ENCODE measurements around the gene ACVR1B.

Gene ACVR1B

GRCh38 chr12:51942501-51943000 lies 8.9 kb upstream of the ACVR1B start:
- in situ Hi-C loops (cut with MboI; ENCODE audit: low sequenced_read_pairs), result no loop called here

DNA sequence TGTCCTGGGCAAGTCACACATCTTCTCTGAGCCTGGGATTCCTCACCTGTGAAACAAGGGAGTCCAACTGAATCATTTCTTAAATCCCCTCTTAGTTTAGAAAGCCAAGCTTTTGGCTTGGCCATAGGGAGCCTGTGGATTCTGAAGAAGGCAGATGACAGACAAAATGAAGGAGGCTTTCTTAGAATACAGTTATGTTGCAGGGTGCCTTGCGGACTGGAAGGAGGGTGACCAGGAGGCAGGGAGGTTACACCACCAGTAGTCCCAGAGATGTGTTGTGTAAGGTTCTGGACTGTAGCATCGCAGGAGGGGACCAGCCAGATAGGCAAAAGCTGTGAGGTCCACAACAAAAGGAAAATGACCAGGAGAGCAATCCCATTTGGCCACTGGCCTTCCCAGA lies 8.2 kb upstream of the ACVR1B start:
- in situ Hi-C loops (cut with MboI; ENCODE audit: low sequenced_read_pairs), result no loop called here

- in situ Hi-C loops (cut with MboI; ENCODE audit: low sequenced_read_pairs), result no loop called here
These were observed 6.8 kb upstream of the ACVR1B start for GRCh38 chr12:51944608-51945233.

- in situ Hi-C loops (cut with MboI; ENCODE audit: low sequenced_read_pairs), result no loop called here
These were observed 4.1 kb upstream of the ACVR1B start for GRCh38 chr12:51947246-51947996.

DNA sequence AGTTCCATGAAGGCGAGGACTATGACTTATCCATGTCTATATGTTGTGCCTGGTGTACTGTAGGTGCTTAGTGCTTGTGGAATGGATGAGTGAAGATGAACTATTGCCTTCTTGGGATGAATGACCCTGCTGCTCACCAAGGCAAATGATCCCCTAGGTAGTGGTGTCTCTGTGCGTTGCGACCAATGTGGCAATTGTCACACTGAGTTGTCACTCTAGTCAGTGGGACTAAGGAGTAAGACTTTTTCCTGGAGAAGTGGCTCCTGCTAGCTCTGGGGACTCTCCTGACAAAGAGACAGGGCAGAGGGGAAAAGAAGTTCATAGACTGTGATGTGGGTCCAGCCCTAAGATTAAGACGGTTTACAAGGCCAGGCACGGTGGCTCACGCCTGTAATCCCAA lies 3.4 kb upstream of the ACVR1B start:
- in situ Hi-C loops (cut with MboI; ENCODE audit: low sequenced_read_pairs), result no loop called here

DNA sequence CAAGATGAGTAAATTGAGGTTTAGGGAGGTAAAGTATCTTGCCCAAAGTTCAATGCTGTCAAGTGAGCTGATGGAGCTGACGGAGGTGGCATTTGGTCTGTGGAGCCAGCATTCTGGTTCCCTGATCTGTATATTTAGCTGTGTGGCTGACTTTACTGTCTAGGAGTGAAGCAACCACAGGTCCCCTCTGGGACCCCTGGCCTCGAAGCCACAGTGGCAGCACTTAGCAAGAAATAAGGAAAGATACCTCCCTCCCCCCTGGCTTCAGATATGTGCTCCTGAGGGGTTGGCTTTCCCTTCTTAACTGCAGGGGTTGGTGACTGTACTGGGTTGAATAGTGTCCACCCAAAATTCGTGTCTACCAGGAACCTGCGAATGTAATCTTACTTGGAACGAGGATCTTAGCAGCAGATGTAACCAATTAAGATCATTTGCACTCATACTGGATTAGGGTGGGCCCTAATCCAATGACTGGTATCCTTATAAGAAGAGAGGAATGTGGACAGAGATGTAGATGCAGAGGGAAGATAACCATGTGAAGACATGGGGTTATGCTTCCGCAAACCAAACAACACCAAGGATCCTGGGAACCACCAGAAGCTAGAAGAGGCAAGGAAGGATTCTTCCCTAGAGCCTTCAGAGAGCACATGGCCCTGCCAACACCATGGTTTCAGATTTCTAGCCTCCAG lies 2.0 kb upstream of the ACVR1B start:
- in situ Hi-C loops (cut with MboI; ENCODE audit: low sequenced_read_pairs), result no loop called here

GRCh38 chr12:51950682-51951198 lies 759 bp upstream of the ACVR1B start:
- in situ Hi-C loops (cut with MboI; ENCODE audit: low sequenced_read_pairs), result no loop called here

GRCh38 chr12:51951843-51952722 lies 584 bp downstream of the ACVR1B start:
- in situ Hi-C loops (cut with MboI; ENCODE audit: low sequenced_read_pairs), result no loop called here

DNA sequence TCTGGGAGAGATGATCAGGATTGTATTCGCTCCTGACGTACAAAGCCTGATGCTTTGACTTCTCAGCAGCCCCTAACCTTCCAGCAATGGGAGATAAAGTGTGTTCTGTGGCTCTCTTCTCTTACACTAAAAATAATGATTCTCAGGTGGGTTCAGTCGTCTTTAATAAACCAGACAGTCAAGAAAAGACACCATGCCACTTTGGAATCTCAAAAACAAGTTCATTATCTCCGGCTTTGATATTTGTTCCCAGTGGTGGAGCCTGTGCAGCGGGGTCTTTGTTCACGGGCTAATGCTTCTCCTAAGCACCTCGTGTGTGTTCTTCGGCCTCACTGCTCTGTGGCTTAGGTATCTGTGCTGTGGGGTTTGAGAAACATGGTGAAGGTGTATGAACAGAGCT lies 1.6 kb downstream of the ACVR1B start:
- in situ Hi-C loops (cut with MboI; ENCODE audit: low sequenced_read_pairs), result no loop called here

- in situ Hi-C loops (cut with MboI; ENCODE audit: low sequenced_read_pairs), result no loop called here
These were observed 2.4 kb downstream of the ACVR1B start for GRCh38 chr12:51953864-51954263.

DNA sequence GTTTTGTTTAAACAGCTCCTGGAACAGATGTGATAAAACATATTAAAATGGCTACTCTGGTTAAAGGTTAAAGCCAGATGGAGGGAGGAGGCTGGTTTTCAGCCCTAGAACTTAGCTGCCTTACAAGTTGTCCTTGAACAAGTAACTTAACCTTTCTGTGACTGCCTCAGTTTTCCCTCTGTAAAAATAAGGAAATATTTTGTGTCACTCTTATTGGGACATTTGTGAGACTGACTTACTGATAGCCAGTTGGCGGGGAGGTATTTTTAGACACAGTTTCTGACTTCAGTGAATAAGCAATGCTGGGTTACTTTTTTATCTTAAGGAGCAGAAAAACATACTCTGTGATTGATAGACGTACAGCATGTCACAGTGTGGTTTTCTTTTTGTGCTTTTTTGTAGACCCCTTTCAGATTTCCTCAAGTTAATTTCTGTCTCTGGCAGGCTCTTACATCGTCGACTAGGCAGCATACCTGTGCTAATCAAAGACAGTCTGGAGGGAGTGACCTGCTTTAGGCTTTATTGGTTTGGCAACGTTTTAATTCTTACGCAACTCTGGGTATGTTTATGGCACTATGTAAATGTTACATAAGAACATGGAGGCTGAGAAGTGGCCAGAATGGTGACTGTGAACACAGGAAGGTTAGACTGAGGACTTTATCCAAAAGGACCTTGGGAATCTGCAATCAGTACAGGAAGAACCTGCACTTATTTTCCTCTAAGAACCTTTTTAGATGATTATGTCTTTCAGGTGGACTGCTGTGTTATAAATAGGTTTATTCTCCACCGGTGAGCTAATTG lies 3.3 kb downstream of the ACVR1B start:
- in situ Hi-C loops (cut with MboI; ENCODE audit: low sequenced_read_pairs), result no loop called here

DNA sequence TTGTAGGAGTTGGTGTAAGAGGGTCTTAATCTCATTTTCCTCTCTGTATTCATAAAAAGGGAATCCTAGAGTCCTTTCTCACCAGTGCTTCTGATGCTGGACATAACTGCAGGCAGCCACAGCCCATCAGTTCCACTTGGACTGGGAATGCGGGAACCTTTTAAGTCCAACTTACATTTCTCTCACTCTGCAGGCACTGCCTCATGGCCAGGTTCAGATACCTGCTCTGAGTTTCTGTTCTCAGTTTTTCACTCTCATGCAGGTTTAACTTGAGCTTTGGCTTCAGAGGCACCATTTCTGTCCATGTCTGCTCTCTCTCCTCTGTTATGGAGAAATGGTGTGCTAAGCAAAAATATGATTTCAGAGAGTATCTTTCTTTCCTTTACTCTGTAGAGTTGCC lies 4.2 kb downstream of the ACVR1B start:
- in situ Hi-C loops (cut with MboI; ENCODE audit: low sequenced_read_pairs), result no loop called here

- in situ Hi-C loops (cut with MboI; ENCODE audit: low sequenced_read_pairs), result no loop called here
These were observed 7.0 kb downstream of the ACVR1B start for GRCh38 chr12:51958542-51958941.

DNA sequence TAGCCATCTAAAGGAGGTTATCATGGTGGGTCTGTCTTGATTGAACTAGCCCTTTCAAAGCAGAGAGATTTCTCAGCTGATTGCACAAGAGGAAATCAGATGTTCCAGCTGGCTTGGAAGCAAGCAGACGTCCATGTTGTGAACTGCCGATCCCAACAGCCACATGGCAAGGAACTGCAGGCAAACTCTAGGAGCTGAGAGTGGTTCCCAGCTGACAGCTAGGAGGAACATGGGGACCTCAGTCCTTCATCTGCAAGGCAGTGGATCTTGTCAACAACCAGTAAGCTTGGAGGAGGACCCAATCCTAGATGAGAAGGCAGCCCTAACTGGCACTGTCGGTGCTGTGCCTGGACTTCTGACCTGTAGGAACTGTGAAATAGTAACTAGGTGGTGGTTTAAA lies 7.7 kb downstream of the ACVR1B start:
- in situ Hi-C loops (cut with MboI; ENCODE audit: low sequenced_read_pairs), result no loop called here

DNA sequence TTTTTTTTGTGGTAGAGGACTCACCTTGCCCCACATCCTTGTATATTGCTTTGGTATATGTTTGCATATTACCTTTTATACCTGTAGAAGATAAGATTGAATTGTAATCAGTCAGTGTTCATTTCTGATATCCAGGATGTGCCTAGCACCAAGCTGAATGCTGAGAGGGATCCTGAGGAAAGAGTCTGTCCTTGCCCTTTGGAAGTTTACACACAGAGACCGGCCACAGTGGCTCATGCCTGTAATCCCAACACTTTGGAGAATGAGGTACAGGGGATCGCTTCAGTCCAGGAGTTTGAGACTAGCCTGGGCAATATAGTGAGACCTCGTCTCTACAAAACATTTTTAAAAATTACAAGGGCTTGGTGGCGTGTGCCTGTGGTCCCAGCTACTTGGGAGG lies 8.4 kb downstream of the ACVR1B start:
- in situ Hi-C loops (cut with MboI; ENCODE audit: low sequenced_read_pairs), result no loop called here

DNA sequence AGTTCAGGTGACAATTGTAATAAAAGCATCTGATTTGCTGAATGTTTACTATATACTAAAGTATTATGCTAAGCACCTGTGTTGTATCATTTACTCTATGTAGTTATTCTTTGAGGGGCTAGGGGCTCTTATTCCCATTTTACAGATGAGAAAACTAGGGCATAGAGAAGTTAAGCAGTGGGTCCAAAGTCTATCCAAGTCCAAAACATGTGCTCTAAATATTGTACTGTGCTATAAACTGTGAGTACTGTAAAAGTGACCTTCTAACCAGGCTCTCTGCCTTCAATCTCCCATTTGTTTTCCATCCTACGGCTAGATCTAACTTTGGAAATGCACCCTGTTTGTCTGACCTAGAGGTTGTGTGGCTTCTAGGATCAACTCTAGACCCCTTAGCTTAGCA lies 9.0 kb downstream of the ACVR1B start:
- in situ Hi-C loops (cut with MboI; ENCODE audit: low sequenced_read_pairs), result no loop called here

DNA sequence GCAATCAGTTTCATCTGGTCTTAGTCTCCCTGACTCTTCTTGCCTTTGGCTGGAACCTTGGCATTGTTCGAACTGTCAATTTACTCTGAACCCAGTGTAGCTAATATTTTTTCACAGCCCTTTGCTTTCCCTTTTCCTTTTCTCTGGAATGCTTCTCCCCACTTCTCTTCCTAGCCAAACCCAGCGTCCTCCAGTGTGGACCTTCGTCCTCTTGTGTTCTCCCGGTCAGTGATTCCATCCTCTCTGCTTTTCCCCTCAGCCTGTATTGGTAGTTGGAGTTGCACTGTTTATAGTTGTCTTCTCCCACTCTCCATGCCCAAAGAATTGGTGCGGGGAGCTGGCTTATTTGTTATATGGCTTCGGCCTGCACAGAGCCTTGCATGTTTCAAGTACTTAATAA lies 9.4 kb downstream of the ACVR1B start:
- in situ Hi-C loops (cut with MboI; ENCODE audit: low sequenced_read_pairs), result no loop called here

- in situ Hi-C loops (cut with MboI; ENCODE audit: low sequenced_read_pairs), result no loop called here
These were observed 10.3 kb downstream of the ACVR1B start for GRCh38 chr12:51961834-51962233.

GRCh38 chr12:51962737-51963136 lies 11.2 kb downstream of the ACVR1B start:
- in situ Hi-C loops (cut with MboI; ENCODE audit: low sequenced_read_pairs), result no loop called here

DNA sequence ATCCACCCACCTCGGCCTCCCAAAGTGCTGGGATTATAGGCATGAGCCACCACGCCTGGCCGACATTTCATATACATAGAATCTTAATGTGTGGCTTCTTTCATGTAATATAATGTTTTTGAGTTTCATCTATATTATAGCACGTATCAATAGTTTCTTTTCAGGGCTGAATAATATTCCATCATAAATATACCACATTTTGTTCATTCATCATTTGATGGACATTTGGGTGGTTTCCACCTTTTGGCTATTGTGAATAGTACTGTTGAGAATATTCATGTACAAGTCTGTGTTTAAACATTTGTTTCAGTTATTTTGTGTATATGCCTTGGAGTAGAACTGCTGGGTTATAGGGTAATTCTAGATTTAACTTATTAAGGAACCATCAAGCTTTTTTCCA lies 12.0 kb downstream of the ACVR1B start:
- in situ Hi-C loops (cut with MboI; ENCODE audit: low sequenced_read_pairs), result no loop called here
